HG03520 (cell line): Measurements from ENCODE around the gene PCBD1.
"Not testable (repeated sequence)": the region's sequence is repeated elsewhere in the genome, so short reads cannot be mapped to it uniquely, and the experiment has no call there.

ENCODE experiments used
- ATAC-seq: cut with Tn5 transposase; IDR thresholded peaks from one replicate; pipeline ENCODE4 v1.9.1; 2021; ENCODE audit warnings: mild to moderate bottlenecking, moderate library complexity; ENCODE audit not compliant: unreplicated experiment

Gene PCBD1

DNA sequence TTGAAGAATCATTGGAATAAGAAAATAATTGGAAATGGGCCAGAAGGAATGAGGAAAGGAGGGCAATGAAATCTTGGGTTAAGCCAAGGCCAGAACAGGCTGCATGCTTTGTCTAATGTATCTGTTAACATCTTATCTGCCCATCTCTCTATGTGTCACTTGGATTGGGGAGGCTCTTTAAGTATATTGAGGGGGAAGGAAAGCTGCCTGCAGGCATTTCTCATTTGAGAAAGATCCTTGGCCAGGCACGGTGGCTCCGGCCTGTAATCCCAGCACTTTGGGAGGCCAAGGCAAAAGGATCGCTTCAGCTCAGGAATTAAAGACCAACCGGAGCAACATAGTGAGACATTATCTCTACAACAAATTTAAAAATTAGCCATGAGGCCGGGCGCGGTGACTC lies 14.3 kb downstream of the PCBD1 start:
- ATAC-seq = no peak

GRCh38 chr10:70872291-70872690 lies 16.1 kb downstream of the PCBD1 start:
- ATAC-seq = no peak

DNA sequence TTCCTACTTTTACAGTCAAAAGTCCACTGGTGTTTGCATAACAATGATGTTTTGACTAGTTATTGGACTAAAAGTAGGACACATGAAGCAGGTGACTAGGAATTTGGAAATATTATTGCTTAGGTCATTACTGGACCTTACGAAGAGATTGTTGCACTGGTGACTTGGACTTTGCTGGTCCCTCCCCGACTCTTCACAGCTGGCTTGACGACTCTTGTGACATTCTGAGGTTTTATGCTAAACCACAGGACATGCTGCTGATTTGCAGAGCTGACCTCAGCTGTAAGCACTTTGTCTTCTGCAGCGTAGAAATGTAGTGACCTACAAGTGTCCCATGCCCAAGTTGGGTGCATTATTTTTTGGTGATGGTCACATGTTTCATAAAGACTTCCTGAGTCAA lies 21.9 kb downstream of the PCBD1 start:
- ATAC-seq = no peak

- ATAC-seq = no peak
Observed at GRCh38 chr10:70864935-70865334, 23.4 kb downstream of the PCBD1 start.

DNA sequence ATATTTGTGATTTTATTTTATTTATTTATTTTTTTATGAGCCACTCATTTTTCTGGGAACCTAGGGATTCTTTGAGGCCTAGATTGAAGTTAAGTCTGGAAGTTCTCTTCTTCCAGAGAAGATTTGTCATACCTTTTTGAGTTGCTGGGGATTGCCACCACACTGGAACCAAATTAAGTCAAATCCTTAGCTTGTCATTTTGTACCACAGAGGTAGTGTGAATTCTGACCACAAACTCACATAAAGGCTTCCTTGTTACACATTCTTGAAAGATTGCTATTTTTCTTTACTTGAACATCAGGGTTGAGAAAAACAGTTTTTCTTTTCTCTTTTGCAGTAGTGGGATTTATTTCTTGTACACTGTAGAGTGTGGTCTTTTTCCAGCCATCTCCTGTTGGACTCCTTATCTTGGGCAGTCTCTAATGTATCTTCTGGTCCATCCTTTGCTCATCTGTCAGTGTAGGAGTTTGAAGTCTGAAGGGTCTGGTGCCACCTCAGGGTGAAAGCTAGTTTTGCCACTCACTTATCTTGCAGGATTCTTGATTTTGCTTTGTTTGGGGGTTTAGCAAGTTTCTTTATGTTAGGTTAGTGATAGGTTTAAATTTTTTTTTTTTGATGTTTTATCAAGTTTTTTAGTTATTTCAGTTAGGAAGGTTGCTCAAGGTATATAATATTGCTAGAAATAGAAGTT lies 24.8 kb downstream of the PCBD1 start:
- no peak for ATAC-seq

DNA sequence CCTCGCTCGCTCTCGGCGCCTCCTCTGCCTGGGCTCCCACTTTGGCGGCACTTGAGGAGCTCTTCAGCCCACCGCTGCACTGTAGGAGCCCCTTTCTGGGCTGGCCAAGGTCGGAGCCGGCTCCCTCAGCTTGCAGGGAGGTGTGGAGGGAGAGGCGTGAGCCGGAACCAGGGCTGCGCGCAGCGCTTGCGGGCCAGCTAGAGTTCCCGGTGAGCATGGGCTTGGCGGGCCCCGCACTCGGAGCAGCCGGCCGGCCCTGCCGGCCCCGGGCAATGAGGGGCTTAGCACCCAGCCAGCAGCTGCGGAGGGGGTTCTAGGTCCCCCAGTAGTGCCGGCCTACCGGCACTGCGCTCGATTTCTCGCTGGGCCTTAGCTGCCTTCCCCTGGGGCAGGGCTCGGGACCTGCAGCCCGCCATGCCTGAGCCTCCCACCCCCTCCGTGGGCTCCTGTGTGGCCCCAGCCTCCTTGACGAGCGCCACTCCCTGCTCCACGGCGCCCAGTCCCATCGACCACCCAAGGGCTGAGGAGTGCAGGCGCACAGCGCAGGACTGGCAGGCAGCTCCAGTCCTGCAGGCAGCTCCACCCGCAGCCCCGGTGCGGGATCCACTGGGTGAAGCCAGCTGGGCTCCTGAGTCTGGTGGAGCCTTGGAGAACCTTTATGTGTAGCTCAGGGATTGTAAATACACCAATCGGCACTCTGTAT lies 26.7 kb downstream of the PCBD1 start:
- ATAC-seq = not testable (repeated sequence)

DNA sequence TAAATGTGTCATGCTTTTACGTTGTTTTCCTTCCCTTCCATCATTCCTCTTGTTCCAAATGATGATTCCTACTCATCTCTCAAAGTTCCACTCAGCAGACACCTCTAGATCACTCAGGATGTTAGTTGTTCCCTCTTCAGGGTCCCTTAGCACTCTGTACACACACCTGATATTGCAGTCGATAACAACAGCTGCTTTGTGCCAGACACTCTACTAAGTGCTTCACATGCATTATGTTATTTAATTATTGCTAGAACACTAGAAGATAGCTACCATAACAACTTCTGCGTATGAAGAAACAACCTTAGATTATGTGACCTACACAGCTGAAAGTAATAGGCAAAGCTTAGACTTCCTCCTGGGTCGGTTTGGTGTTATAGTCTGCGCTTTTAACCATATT lies 29.6 kb downstream of the PCBD1 start:
- ATAC-seq = no peak

GRCh38 chr10:70856454-70856853 lies 31.9 kb downstream of the PCBD1 start:
- no peak for ATAC-seq

GRCh38 chr10:70853457-70853856 lies 34.9 kb downstream of the PCBD1 start:
- ATAC-seq = no peak

- ATAC-seq = no peak
Observed at GRCh38 chr10:70853038-70853437, 35.3 kb downstream of the PCBD1 start.

DNA sequence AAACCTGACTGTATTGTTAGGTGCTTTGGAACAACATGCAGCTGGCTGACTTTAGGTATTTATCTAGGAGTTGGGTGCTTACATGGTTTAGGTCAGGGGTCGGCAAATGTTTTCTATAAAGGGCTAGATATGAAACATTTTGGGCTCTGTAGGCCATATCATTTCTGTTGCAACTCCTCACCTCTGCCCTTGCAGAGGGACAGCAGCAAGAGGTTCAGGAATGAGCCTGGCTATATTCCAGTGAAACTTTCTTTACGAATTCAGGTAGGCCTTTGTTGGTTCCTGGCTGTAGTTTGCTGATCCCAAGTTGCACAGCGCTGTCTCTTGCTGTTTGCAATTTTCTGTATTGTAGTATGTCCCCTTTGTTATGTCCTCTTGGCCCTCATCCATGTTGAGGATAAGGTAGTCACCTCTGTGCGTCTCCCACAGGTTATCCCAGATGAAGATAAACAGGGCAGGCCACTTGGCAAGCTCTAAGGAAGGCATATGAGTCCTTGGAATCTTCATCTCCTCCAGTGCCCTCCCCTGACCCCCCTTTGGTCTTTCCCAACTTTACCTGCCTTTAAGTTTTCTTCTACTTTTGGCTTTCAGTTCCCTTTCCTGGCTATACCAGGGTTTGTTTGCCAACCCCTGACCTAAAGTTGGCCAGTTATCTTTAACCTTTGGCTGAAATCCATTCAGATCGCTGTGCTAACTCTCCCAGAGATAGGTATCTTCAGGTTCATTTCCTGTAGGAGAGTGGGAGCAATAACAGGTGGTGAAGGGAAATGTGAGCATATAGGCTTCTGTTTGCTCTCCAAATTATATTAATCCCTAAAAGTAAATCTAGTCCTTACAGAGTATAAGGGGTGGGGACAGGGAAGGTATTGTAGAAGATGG lies 36.5 kb downstream of the PCBD1 start:
- ATAC-seq = no peak

DNA sequence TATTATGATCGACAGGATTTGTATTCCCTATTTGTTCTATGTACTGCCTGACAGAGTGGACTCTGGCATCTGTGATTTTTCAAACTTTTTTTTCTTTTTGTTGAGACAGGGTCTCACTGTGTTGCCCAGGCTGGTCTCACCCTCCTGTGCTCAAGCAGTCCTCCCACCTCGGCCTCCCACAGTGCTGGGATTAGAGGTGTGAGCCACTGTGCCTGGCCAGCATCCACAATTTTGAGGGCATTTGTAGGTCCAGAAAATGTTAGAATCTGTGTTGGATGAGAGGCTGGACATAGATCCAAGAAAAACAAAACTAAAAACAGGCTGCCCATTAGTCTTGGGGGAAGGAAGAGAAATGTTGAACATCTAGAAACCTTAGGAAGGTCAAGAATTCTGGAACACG lies 38.3 kb downstream of the PCBD1 start:
- no peak for ATAC-seq

DNA sequence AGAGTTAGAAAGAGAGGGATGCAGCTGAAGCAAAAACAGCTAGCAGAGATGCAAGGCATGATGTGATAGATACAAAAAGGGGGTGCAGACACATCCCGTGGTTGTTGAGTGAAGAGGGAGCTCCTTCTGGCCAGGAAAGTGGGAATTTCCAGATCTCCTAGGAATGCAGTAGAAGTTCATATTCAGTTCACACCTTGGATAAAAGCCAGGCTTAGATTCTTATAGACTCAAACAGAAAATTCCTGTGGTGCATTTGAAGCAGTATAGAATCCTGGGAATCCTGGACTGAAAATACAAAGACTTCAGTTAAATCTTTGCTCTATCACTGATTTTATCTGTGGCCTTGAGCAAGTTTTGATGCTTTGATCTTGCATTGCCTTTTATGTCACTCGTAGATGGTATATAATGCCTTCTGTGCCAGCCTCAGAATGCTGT lies 38.8 kb downstream of the PCBD1 start:
- no peak for ATAC-seq

- ATAC-seq = no peak
Observed at GRCh38 chr10:70847659-70848360, 40.6 kb downstream of the PCBD1 start.

DNA sequence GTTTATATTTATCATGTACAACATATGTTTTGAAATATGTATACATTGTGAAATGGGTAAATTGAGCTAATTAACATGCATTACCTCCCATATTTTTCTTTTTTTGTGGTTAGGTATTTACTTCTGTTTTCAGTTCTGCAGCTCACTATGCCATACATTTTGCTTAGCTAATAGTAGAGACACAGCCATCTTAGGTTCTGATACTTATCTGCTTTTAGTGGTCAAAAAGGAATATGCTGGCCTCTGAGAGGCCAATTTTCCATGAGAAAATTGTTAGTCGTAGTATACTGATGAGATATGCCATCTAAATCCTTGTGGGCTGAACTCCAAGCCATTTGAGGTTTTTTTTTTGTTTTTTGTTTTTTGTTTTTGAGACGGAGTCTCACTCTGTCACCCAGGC lies 41.6 kb downstream of the PCBD1 start:
- no peak for ATAC-seq

- no peak for ATAC-seq
Observed at GRCh38 chr10:70845816-70846215, 42.5 kb downstream of the PCBD1 start.

DNA sequence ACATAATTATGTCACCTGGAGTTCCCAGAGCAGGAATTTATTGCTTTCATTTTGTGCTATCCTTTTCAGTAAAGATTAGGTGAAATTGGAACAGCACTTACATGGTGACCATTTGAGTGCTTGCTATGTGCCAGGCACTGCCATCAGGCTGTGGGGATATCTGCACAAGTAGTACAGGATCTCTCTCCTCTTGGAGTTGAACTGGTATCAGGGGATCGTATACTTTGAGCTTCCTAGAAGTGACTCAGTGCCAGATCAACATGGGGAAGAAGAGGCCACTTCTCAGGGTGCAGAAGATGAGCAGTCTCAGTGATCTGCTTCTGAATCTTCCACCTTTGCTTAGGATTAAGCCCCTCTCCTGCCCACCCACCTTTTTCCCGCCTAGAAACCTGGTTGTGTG lies 43.1 kb downstream of the PCBD1 start:
- ATAC-seq = no peak

DNA sequence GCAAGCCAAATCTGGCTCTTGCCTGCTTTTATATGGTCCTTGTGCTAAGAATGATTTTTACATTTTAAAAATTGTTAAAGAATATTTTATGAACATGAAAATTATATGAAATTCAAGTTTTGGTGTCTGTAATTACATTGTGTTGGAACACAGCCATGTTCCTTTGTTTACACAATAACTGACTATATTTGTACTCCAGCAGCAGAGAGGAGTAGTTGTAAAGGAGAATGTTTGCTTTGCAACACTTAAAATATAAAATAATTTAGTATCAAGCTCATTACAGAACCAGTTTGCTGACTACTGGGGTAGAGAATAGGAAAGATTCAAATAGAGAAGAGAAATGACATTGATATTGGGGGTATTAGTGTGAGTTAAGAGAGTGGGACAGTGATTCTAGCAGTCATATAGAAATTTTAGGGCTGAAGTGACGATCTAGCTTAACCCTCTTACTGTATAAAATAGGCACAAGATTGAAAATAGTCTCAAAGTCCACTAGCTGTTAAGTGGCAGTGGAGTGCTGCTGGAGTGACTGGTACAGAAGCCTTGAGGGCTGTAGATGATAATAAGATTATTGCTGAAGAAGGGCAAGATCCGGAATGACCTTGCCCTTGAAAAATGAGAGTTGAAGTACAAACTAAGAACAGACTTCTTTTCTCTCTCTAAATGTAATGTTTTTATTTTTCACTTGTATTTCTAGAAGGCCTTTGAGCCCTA lies 44.4 kb downstream of the PCBD1 start:
- ATAC-seq = no peak

- ATAC-seq = no peak
Observed at GRCh38 chr10:70843333-70843732, 45.0 kb downstream of the PCBD1 start.

- no peak for ATAC-seq
Observed at GRCh38 chr10:70840836-70841235, 47.5 kb downstream of the PCBD1 start.
